ENCODE results near the gene GRIN2D.

The GRIN2D gene

GRCh38 chr19:48442116-48443035, 48.9 kb downstream of the GRIN2D start:
- DNase-seq (ENCODE audit: low read depth), result no peak

GRCh38 chr19:48443256-48443655, 49.8 kb downstream of the GRIN2D start:
- no peak for DNase-seq (ENCODE audit: low read depth)

Data from CMK (cell line).